MCF 10A (cell line): ENCODE results near the gene CBFA2T3. TPM values are rescaled to one million over a fixed set of nuclear protein-coding genes. Genes with fewer than 3 reads are reported as not detected.

Experiments
- BruUV-seq: library from RNA; stranded (reverse); fragments of 400-500 nt; replicated peaks from 2 replicates; lab custom pipeline; 2021; lab: Mats Ljungman, UMichigan
- CTCF ChIA-PET: fragments of 300-600 bp; sonication (Branson Sonifier 250); formaldehyde crosslinking; extraction: SDS; loops from one replicate; lab custom pipeline; 2021; ENCODE audit warnings: antibody characterized with exemption, inconsistent platforms; lab: Yijun Ruan, JAX
- POLR2A ChIA-PET: fragments of 300-600, 350-650 bp; sonication (Branson Sonifier 250); formaldehyde crosslinking; extraction: SDS; loops from one replicate; lab custom pipeline; 2020; ENCODE audit warnings: antibody characterized with exemption, inconsistent platforms; lab: Yijun Ruan, JAX
- DNase-seq: peaks from one replicate; pipeline ENCODE4 v3.0.0-alpha.2; 2018; ENCODE audit not compliant: unreplicated experiment
- H3K27ac Mint-ChIP-seq: one replicate; pipeline ENCODE4 v1.8.0; 2022; ENCODE audit warnings: mild to moderate bottlenecking, low read depth, mixed read lengths; ENCODE audit not compliant: unreplicated experiment
- H3K27me3 Mint-ChIP-seq: one replicate; pipeline ENCODE4 v1.8.0; 2022; ENCODE audit warnings: mixed read lengths; ENCODE audit not compliant: insufficient read depth, unreplicated experiment
- H3K36me3 Mint-ChIP-seq: one replicate; pipeline ENCODE4 v1.8.0; 2022; ENCODE audit warnings: mild to moderate bottlenecking, moderate library complexity, mixed read lengths; ENCODE audit not compliant: insufficient read depth, unreplicated experiment
- H3K4me1 Mint-ChIP-seq: one replicate; pipeline ENCODE4 v1.8.0; 2022; ENCODE audit warnings: mixed read lengths; ENCODE audit not compliant: insufficient read depth, unreplicated experiment
- H3K4me3 Mint-ChIP-seq: one replicate; pipeline ENCODE4 v1.8.0; 2022; ENCODE audit warnings: mild to moderate bottlenecking, moderate library complexity, mixed read lengths; ENCODE audit not compliant: unreplicated experiment
- H3K9me3 Mint-ChIP-seq: one replicate; pipeline ENCODE4 v1.8.0; 2022; ENCODE audit warnings: mixed read lengths; ENCODE audit not compliant: unreplicated experiment
- intact Hi-C: fragments of 100-400 bp; cut with micrococcal nuclease; formaldehyde crosslinking; loops from 2 replicates; pipeline ENCODE4 v1.14.1; 2022
- total RNA-seq: library from RNA; stranded (reverse); gene quantifications from 2 replicates; pipeline ENCODE4 v1.2.3, GENCODE V29; 2022
- TF ChIP-seq, protein P1 (sequence below): fragments of 200-600 bp; IDR thresholded peaks from one replicate; pipeline ENCODE4 v1.8.0; 2022; ENCODE audit warnings: antibody characterized with exemption, mild to moderate bottlenecking; ENCODE audit not compliant: unreplicated experiment

CBFA2T3 gene
- total RNA-seq, 1 experiment from 2014 or later = not detected

DNA sequence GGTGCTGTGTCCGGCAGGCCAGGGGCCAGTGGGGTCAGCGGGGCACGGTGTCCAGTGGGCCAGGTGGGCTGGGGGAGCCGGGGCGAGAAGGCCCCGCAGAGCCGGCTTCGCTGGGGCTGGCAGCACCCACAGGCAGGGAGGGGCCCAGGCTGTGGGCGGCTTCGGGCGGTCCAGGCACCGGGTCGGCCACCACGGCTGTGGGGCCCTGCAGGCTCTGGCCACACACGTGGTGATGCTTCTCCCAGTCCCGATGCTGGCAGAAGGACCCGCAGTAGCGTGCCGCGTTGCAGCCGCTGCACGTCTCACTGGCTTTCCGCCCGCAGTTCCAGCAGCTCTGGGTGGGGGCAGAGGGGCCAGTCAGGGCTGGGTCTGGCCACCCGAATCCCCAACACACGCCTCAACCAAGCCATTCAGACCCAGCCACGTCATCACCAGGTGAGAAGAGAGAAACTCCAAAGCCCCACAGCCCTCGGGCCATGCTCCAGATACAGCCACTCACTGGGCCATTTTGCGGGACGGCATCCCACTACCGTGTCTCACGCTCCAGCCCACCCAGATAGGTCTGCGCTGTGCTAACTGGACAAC, 100.0 kb downstream of the CBFA2T3 start:
- intact Hi-C loops = no loop called here
- Mint-ChIP-seq H3K4me1 (peaks cover 8% of the 10 kb centered on the region), H3K9me3 (no peaks in the 10 kb centered on the region), H3K36me3 (no peaks in the 10 kb centered on the region), H3K4me3 (no peak overlapping the region), H3K27ac (no peak overlapping the region), H3K27me3 (peaks cover 42% of the 10 kb centered on the region)
- DNase-seq = no peak
- no TSS peak for BruUV-seq
- TF ChIP-seq, protein P1, sequence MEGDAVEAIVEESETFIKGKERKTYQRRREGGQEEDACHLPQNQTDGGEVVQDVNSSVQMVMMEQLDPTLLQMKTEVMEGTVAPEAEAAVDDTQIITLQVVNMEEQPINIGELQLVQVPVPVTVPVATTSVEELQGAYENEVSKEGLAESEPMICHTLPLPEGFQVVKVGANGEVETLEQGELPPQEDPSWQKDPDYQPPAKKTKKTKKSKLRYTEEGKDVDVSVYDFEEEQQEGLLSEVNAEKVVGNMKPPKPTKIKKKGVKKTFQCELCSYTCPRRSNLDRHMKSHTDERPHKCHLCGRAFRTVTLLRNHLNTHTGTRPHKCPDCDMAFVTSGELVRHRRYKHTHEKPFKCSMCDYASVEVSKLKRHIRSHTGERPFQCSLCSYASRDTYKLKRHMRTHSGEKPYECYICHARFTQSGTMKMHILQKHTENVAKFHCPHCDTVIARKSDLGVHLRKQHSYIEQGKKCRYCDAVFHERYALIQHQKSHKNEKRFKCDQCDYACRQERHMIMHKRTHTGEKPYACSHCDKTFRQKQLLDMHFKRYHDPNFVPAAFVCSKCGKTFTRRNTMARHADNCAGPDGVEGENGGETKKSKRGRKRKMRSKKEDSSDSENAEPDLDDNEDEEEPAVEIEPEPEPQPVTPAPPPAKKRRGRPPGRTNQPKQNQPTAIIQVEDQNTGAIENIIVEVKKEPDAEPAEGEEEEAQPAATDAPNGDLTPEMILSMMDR = no peak
- CTCF ChIA-PET = interaction anchor here (0.6 kb wide), 1 partner anchor 318 kb away, joined by 3 read pairs; no protein-coding TSS in a partner anchor
- POLR2A ChIA-PET = interaction anchor here (1.4 kb wide), 1 partner anchor 19 kb away, joined by 5 read pairs; no protein-coding TSS in a partner anchor

DNA sequence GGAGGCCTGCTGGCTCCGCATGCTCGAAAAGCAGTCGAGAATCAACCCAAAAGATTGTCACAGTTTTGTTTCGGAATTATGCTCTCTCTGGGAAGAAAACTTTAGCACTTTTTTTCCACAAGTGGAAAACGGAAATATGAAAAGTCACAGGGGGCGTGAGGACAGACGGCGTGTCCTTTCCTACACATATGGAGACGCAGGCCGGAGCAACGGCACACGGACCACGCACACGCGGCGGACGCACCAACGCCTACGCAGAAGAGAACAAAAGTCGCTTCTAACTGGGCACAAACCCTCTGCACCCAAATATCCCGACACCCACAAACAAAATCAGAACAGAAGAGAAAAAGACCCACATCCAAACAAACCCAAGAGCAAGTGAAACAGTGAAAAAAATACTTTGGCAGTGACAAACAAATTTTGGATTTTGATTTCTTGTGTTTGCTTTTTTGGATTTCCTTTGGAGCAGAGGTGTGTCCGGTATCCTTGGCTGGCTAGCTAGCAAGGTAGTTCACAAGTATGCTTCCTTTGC, 101.2 kb downstream of the CBFA2T3 start:
- Mint-ChIP-seq H3K27me3 (peaks cover 51% of the 10 kb centered on the region), H3K36me3 (no peaks in the 10 kb centered on the region), H3K27ac (no peak overlapping the region), H3K4me3 (no peak overlapping the region), H3K4me1 (peaks cover 6% of the 10 kb centered on the region), H3K9me3 (no peaks in the 10 kb centered on the region)
- TF ChIP-seq, protein P1 = no peak
- intact Hi-C loops = no loop called here
- DNase-seq = no peak
- ChIA-PET CTCF (no interaction called here), POLR2A (interaction anchor here (1.4 kb wide), 1 partner anchor 18 kb away, joined by 5 read pairs; no protein-coding TSS in a partner anchor)
- BruUV-seq = no TSS peak

DNA sequence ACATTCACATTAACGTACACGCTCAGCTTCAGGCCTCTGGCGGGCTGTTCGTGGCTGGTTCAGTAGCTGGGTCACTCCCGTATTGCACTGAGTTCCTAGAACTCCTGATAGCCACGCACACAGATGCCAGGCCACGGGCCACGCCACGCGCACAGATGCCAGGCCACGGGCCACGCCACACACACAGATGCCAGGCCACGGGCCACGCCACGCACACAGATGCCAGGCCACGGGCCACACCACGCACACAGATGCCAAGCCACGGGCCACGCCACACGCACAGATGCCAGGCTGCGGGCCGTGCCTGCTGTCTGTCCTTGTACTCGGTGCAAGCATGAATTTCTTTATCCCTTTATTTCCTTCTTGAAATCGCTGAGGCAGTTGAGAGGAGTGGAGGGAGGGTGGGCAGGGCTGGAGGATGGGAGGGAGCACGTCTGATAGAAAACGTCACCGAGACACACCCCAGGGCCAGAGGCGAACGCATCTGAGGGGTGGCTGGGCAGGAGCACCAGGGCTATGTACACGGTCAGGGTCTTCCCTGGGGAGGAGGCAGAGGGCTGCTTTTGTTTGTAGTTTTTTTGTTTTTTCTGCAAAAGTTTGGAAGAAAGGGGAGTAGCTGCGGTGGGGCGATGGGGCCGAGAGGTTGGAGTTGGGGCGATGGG, 101.9 kb downstream of the CBFA2T3 start:
- intact Hi-C loops = no loop called here
- TF ChIP-seq, protein P1 = no peak
- Mint-ChIP-seq H3K36me3 (no peaks in the 10 kb centered on the region), H3K4me3 (no peak overlapping the region), H3K27ac (no peak overlapping the region), H3K4me1 (peaks cover 5% of the 10 kb centered on the region), H3K27me3 (peaks cover 58% of the 10 kb centered on the region), H3K9me3 (no peaks in the 10 kb centered on the region)
- no TSS peak for BruUV-seq
- ChIA-PET CTCF (no interaction called here), POLR2A (interaction anchor here (0.7 kb wide), 1 partner anchor 146 kb away, joined by 3 read pairs; no protein-coding TSS in a partner anchor)
- DNase-seq = no peak

DNA sequence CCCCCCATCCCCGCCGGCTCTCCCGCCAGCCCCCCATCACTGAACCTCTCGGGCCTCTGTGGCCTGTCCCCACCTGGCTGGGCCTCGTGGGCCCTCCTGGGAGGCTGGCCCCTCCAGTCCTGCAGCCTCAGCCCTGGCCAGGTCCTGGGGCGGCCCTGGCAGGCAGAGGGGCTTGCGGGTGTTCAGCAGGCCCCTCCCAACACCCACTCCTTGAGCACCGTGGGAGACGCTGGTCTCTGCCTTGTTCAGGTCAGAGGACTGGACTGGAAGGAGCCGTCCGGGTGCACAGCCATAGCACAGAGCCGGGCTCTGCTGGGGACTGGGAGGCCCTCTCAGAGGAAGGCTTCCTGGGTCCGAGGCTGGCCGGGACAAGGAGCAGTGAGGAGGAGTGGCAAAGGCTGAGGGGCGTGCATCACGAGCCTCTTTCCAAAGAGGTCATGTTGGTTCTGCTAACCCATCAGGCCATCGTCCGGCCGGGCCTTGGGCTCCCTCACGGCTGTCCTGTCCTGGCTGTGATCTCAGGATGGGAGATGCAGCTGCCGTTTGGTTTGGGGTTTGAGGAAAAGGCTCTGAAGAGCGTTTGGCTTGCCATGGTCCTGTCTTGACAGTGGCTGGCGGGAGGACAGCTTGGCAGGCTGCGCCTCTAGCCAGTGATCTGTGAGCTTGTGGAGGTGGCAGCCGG, 104.2 kb downstream of the CBFA2T3 start:
- CTCF ChIA-PET = interaction anchor here (0.6 kb wide), 1 partner anchor 294 kb away, joined by 3 read pairs; no protein-coding TSS in a partner anchor
- H3K36me3 Mint-ChIP-seq = no peaks in the 10 kb centered on the region
- no peaks in the 10 kb centered on the region for H3K9me3 Mint-ChIP-seq
- no peaks in the 10 kb centered on the region for H3K4me1 Mint-ChIP-seq
- H3K27ac Mint-ChIP-seq = no peak overlapping the region
- TF ChIP-seq, protein P1 = no peak
- H3K27me3 Mint-ChIP-seq = peaks cover 76% of the 10 kb centered on the region
- no peak for DNase-seq
- intact Hi-C loops = no loop called here
- no TSS peak for BruUV-seq
- POLR2A ChIA-PET = no interaction called here
- no peak overlapping the region for H3K4me3 Mint-ChIP-seq
